Esophagus muscularis mucosa (tissue), 4 donors: Measurements from ENCODE around the gene GRIK1. TPM values are rescaled to one million over a fixed set of nuclear protein-coding genes. Genes with fewer than 3 reads are reported as not detected.

Source experiments
- DNase-seq: peaks from one replicate; pipeline ENCODE4 v3.0.0-alpha.2; 2017; ENCODE audit errors: extremely low spot score
- H3K27ac ChIP-seq, 4 donors: fragments of 200-600 bp; sonication (generic); replicated peaks in 1 of 4; 1 replicate in 3 of 4; 2 replicates in 1 of 4; pipeline ENCODE4 v1.5.1; 2016 to 2019; ENCODE audit warnings: mild to moderate bottlenecking in 1 of 4
- H3K27me3 ChIP-seq, 4 donors: fragments of 200-600 bp; sonication (generic); one replicate each; pipeline versions ENCODE4 v1.5.1 to v1.6.0; 2016 to 2019
- H3K36me3 ChIP-seq, 4 donors: fragments of 200-600 bp; sonication (generic); one replicate each; pipeline ENCODE4 v1.5.1; 2016 to 2019
- H3K4me1 ChIP-seq, 4 donors: fragments of 200-600 bp; sonication (generic); one replicate each; pipeline ENCODE4 v1.5.1; 2016 to 2019
- H3K4me3 ChIP-seq, 4 donors: fragments of 200-600 bp; sonication (generic); 1 replicate in 2 of 4; 2 replicates in 2 of 4; pipeline ENCODE4 v1.5.1; 2016 to 2019; ENCODE audit warnings: mild to moderate bottlenecking in 4 of 4, moderate library complexity in 1 of 4
- H3K9me3 ChIP-seq, 4 donors: fragments of 200-600 bp; sonication (generic); 1 replicate in 3 of 4; 2 replicates in 1 of 4; pipeline ENCODE4 v1.5.1; 2016 to 2019
- CTCF ChIP-seq, 3 experiments: fragments of 200-600 bp in 2 of 3; fragments of 450-650 bp in 1 of 3; sonication (generic) in 2 of 3; IDR thresholded peaks; one replicate each; pipeline ENCODE4 v1.5.1; 2017 to 2019; ENCODE audit warnings: antibody characterized with exemption in 3 of 3, mild to moderate bottlenecking in 2 of 3, moderate library complexity in 1 of 3
- EP300 ChIP-seq: sonication (generic); formaldehyde crosslinking; IDR thresholded peaks from one replicate; pipeline ENCODE4 v1.6.1; 2017; ENCODE audit warnings: antibody characterized with exemption
- POLR2A ChIP-seq: fragments of 450-650 bp; IDR thresholded peaks from one replicate; pipeline ENCODE4 v1.6.1; 2017; ENCODE audit warnings: antibody characterized with exemption, moderate library complexity, mild to moderate bottlenecking, low read depth
- POLR2AphosphoS5 ChIP-seq, 2 donors: sonication (generic); formaldehyde crosslinking; IDR thresholded peaks; one replicate each; pipeline ENCODE4 v1.6.1; 2017; ENCODE audit warnings: antibody characterized with exemption in 2 of 2
- WGBS: methylation state at CpG from one replicate; pipeline ENCODE4 v1.1.5; 2018; 5-methylcytosine and 5-hydroxymethylcytosine counted together
- intact Hi-C: fragments of 100-400 bp; cut with DNase I; formaldehyde crosslinking; loops from one replicate; pipeline ENCODE4 v1.15.1; 2023
- total RNA-seq, 4 donors: library from RNA; depleted of rRNA; stranded (reverse); fragments of >200 nt; gene quantifications; one replicate each; pipeline versions ENCODE4 v1.1.0 to v1.2.1, GENCODE V29; 2016

GRIK1 gene
- total RNA-seq, 4 donors from 2014 or later: 0.19 to 0.40 (median 0.33) TPM; not detected in 1

- H3K27me3 ChIP-seq: no peaks in the 10 kb centered on the region
- no peaks in the 10 kb centered on the region for H3K36me3 ChIP-seq
- no peak for TF ChIP-seq EP300
- no peak for TF ChIP-seq POLR2AphosphoS5 (IDR thresholded peaks at IDR 0.05)
- no peak for TF ChIP-seq CTCF (IDR thresholded peaks at IDR 0.05)
- no peak for TF ChIP-seq POLR2A
- H3K9me3 ChIP-seq: no peaks in the 10 kb centered on the region
- WGBS: 89% methylated on average over 1 of the region's 1 CpG
- intact Hi-C loops: no loop called here
- DNase-seq: no peak
- no peak overlapping the region for H3K27ac ChIP-seq
- no peak overlapping the region for H3K4me3 ChIP-seq
- no peaks in the 10 kb centered on the region for H3K4me1 ChIP-seq
These were observed 255.7 kb downstream of the GRIK1 start for GRCh38 chr21:29684106-29684505.

GRCh38 chr21:29682800-29683199 lies 257.0 kb downstream of the GRIK1 start:
- H3K4me1 ChIP-seq: no peaks in the 10 kb centered on the region
- WGBS: 89% methylated on average over 3 of the region's 3 CpGs
- no peaks in the 10 kb centered on the region for H3K36me3 ChIP-seq
- intact Hi-C loops: no loop called here
- no peak overlapping the region for H3K4me3 ChIP-seq
- H3K27me3 ChIP-seq: no peaks in the 10 kb centered on the region
- no peaks in the 10 kb centered on the region for H3K9me3 ChIP-seq
- DNase-seq: no peak
- no peak for TF ChIP-seq CTCF (IDR thresholded peaks at IDR 0.05)
- TF ChIP-seq EP300: no peak
- no peak overlapping the region for H3K27ac ChIP-seq

GRCh38 chr21:29680273-29680672 lies 259.5 kb downstream of the GRIK1 start:
- DNase-seq: no peak
- TF ChIP-seq POLR2A (no peak), CTCF (IDR thresholded peaks at IDR 0.05) (no peak), EP300 (no peak), POLR2AphosphoS5 (IDR thresholded peaks at IDR 0.05) (no peak)
- Histone ChIP-seq H3K4me1 (no peaks in the 10 kb centered on the region), H3K4me3 (no peak overlapping the region), H3K9me3 (no peaks in the 10 kb centered on the region), H3K36me3 (no peaks in the 10 kb centered on the region), H3K27ac (no peak overlapping the region), H3K27me3 (no peaks in the 10 kb centered on the region)
- 96% methylated on average over 4 of the region's 4 CpGs for WGBS
- intact Hi-C loops: no loop called here

GRCh38 chr21:29678626-29679025 lies 261.2 kb downstream of the GRIK1 start:
- Histone ChIP-seq H3K9me3 (no peaks in the 10 kb centered on the region), H3K4me1 (no peaks in the 10 kb centered on the region), H3K36me3 (no peaks in the 10 kb centered on the region), H3K4me3 (no peak overlapping the region), H3K27ac (no peak overlapping the region), H3K27me3 (no peaks in the 10 kb centered on the region)
- 76% methylated on average over 1 of the region's 1 CpG for WGBS
- intact Hi-C loops: no loop called here
- TF ChIP-seq POLR2A: no peak
- no peak for TF ChIP-seq POLR2AphosphoS5 (IDR thresholded peaks at IDR 0.05)
- no peak for TF ChIP-seq EP300
- TF ChIP-seq CTCF (IDR thresholded peaks at IDR 0.05): no peak
- DNase-seq: no peak

- Histone ChIP-seq H3K4me1 (no peaks in the 10 kb centered on the region), H3K4me3 (no peak overlapping the region), H3K36me3 (no peaks in the 10 kb centered on the region), H3K27me3 (no peaks in the 10 kb centered on the region), H3K27ac (no peak overlapping the region), H3K9me3 (no peaks in the 10 kb centered on the region)
- TF ChIP-seq CTCF (IDR thresholded peaks at IDR 0.05): no peak
- intact Hi-C loops: no loop called here
- DNase-seq: no peak
- WGBS: 91% methylated on average over 4 of the region's 4 CpGs
These were observed 262.5 kb downstream of the GRIK1 start for GRCh38 chr21:29677326-29677725.
